T47D (cell line): ENCODE measurements around the gene PGS1.
"Not testable (repeated sequence)": the region's sequence is repeated elsewhere in the genome, so short reads cannot be mapped to it uniquely, and the experiment has no call there.

Experiments
- DNase-seq, 2 experiments: peaks; one replicate each; pipeline versions ENCODE4 v3.0.0 to v3.0.0-alpha.2; 2011 to 2012; ENCODE audit warnings: low read depth in 1 of 2, low spot score in 1 of 2
- JUND ChIP-seq: IDR thresholded peaks from 2 replicates; pipeline ENCODE4 v1.6.1; 2012; ENCODE audit warnings: low read depth
- in situ Hi-C: cut with HindIII; loops from 2 replicates; pipeline ENCODE4 v1.10.0; 2016; ENCODE audit warnings: low sequenced_read_pairs, low pct_unique_long_range_greater_than_20kb

Gene PGS1, protein sequence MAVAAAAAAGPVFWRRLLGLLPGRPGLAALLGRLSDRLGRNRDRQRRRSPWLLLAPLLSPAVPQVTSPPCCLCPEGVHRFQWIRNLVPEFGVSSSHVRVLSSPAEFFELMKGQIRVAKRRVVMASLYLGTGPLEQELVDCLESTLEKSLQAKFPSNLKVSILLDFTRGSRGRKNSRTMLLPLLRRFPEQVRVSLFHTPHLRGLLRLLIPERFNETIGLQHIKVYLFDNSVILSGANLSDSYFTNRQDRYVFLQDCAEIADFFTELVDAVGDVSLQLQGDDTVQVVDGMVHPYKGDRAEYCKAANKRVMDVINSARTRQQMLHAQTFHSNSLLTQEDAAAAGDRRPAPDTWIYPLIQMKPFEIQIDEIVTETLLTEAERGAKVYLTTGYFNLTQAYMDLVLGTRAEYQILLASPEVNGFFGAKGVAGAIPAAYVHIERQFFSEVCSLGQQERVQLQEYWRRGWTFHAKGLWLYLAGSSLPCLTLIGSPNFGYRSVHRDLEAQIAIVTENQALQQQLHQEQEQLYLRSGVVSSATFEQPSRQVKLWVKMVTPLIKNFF

DNA sequence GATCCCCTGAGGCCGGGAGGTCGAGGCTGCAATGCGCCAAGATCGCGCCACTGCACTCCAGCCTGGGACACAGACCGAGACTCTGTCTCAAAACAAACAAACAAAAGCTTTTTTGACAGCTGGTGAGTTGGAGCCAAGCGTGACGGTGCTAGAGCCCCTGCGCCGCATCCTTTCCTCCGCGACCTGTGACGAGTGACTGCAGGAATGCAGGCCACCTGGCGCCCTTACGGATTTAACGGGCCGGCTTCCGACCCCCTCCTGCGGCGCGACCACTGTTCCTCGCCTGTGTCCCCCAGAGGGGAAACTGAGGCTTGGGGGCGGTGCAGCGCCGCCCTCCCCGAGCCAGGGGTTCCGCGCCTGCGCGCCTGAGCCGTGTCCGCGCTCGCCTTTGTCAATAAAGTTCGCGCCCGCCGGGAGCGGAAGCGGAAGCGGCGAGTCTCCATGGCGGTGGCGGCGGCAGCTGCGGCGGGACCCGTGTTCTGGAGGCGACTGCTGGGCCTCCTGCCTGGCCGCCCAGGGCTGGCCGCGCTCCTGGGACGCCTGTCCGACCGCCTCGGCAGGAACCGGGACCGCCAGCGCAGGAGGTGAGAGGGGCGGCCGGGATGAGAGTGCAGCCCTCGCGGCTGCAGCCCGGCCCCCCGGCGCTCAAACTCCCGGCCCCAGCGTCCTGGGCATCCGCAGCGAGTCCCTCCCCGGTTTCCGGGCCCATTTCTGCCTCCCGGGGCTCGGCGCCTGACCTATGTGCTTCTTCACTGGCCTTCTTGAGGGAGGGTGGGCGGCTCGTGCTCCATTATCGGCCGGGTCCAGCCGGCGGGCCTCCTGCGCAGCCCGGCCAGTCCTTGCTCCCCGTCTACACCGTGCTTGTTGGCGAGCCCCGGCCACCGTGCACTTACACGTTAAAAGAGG, at the start of gene PGS1:
TSS of gene PGS1 (plus strand) at position 425 of the 906 bp plus-strand sequence. CDS start at position 442, 17 bp downstream.
- peak; percentile 84 to 87 for DNase-seq
- in situ Hi-C loops, result no loop called here
- no peak for TF ChIP-seq JUND

DNA sequence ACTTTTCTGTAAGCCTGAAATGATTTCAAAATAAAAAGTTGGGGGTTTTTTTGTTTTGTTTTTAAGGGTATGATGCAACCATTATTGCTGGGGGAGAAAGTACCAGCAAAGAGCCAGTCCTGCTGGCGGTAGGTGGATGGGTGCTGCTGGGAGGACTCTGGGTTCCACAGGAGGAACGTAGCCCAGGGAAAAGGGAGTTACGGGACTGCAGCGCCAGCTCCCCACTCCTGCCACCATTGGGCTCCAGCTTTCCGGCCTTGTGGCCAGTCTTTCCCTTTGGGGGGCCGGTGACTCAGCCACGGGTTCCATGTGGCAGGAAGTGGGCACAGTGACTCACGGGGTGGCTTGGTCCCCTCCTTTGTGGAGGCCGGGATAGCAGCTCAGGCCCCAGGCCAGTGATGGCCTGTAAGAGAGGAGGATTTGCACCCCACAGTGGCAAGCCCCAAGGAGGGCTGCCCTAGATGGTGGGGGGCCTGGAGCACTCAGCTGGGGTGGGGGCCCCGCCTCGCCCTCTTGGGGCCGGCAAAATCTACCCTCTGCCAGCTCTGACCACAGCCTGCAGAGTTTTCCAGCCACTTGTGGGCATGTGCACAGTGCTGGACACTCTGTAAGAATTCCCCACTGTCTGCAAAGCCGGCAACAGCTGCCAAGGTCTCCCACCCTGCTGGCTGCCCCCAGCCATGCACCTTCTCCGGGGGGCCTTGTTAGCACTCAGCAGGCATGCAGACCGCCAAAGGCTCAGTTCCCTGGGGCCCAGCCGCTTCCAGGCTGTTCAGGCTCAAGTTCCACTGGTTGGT, 49.0 kb upstream of the PGS1 start:
- in situ Hi-C loops, result no loop called here
- DNase-seq, result no peak
- no peak for TF ChIP-seq JUND

DNA sequence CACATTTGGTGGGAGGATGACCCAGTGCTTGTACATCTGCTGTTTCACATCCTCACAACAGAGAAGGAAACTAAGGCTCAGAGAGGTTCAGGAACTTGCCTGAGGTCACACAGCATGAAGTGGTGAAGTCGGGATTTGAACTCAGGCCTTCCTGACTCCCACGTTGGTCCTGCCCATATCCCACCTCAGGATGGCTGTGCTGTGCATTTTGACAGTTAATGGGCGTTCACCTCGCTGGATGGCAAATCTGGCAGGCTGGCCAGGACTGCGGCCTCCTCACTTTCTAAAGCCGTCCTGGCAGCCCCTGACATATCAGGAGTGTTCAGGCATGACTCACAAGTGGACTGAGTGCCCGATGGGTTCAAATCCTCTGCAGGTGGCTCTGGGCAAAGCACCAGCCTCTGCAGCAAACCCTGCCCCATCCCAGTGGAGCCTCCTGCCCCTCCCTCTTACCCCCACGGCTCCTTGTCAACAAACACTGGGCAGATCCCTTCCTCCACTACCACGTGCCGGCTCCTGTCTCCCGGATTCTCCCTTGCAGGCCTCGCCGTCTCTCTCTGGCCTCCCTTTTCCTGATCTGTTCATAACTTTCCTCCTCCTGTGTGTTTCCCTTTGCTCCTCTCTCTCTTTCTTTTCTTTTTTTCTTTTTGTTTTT, 47.8 kb upstream of the PGS1 start:
- TF ChIP-seq JUND, result no peak

DNA sequence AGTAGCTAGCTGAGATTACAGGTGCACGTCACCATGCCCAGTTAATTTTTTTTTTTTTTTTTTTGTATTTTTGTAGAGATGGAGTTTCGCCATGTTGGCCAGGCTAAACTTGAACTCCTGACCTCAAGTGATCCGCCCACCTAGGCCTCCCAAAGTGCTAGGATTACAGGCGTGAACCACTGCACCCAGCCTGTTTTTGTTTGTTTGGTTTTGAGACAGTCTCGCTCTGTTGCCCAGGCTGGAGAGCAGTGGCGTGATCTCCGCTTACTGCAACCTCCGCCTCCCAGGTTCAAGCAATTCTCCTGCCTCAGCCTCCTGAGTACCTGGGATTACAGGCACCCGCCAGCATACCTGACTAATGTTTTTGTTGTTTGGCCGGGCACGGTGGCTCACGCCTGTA, 47.1 kb upstream of the PGS1 start:
- DNase-seq, in situ Hi-C loops: not testable (repeated sequence)

More for the DNA sequence above, 47.8 kb upstream of the PGS1 start:
- DNase-seq, result peak in 1 of 2 experiments; percentile 46
- in situ Hi-C loops, result no loop called here

DNA sequence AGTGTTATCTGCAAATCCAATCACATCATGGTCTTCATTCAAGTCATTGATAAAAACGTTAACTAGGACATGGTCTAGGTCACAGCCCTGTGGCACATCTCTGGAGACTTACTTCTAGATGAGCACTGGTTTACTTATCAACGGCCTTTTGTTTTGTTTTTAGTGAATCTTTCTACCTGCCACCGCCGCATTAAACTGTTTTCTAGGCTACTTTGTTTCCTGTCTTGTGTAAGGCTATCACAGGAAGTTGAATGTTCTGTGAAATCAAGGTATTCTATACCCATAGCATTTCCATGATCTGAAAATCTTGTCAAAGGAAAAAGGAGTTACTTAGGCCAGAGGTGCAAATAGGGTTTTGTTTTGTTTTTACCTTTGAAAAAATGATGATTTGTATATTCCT, 45.5 kb upstream of the PGS1 start:
- TF ChIP-seq JUND, result no peak

DNA sequence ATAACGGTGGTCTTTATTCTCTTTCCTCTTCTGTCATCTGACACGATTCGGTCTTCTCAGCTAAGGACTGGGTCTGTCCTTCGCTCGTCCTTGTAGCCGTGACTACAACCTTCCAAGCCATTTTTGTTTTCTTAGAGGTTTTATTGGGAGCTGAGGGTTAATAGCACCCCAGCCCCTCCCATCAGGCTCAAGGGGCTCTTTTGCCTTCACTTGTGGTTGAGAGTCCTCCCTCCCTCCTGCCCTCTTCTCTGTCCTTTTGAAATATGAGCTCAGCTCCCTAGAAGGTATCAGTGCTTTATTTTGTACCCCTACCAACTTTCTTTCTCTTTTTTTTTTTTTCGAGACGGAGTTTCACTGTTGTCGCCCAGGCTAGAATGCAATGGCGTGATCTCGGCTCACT, 43.2 kb upstream of the PGS1 start:
- DNase-seq, result no peak
- no peak for TF ChIP-seq JUND
- in situ Hi-C loops, result no loop called here

More for the DNA sequence above, 45.5 kb upstream of the PGS1 start:
- no peak for DNase-seq
- in situ Hi-C loops, result no loop called here

DNA sequence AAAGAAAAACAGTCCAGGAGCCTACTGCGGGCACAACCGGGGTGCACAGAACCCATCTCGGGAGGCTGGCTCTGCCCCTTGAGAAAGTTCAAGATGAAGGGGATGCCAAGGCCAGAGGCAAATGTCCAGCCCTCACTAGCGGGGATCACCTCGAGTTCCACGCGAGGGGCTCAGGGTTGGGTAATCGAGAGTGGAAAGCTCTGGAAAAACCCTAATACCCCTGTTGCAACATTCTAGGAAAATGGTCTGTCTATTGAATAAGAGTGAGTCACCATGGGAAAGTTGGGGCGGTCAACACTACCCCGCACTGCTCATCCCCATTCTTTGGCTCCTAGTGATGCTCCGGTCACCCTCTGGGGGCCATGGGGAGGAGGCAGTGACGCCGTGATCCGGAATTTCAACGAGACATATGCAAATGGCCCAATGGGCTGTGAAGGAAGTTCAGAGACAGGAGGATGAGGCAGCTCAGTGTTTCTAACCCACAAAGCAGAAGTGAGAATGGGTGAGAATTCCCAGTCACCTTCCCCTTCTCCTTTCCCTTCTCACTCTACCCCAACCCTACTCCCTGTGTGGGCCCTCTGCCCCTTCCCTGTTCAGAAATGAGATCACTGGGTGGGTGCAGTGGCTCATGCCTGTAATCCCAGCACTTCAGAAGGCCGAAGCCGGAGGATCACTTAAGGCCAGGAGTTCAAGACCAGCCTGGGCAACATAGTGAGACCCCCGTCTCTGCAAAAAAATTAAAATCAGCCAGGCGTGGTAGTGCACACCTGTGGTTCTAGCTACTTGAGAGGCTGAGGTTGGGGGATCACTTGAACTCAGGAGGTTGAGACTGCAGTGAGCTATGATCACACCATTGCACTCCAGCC, 41.0 kb upstream of the PGS1 start:
- DNase-seq, result no peak
- in situ Hi-C loops, result no loop called here
- TF ChIP-seq JUND, result no peak

DNA sequence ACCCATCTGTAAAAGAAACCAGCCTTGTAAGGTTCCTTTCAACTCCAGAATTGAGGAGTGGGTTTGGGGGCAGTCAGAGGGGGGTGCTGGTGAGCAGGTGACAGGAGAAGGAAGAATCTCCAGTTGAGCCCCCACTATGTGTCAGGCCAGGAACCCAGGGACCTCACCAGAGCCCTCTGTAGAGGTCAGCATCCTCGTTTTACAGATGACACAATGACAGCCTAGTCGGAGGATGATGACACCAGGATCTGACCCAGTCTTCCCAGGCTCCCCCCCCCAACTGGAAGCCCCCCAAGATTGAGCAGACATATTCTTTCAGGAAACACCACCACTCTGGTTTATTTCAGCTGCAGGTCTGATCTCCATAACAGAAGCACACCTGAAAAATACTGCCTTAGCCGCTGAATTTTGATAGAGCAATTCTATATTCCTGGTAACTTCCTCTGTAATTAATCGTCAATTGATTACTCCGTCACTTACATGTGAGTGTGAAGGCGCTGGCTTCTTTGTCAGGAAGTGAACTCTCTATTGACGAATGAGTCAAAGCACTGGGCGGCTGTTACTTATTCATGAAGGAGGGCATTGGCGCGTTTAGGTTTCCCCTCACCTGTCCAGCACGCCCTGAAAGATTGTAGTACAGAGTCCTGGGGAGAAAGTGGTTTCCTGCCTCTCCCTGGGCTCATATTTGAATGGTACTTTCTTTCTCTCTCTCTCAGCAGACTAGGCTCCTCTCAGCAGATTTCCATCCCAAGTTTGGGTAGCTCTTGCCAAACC, 39.8 kb upstream of the PGS1 start:
- no peak for TF ChIP-seq JUND
- in situ Hi-C loops, result no loop called here
- DNase-seq, result no peak

DNA sequence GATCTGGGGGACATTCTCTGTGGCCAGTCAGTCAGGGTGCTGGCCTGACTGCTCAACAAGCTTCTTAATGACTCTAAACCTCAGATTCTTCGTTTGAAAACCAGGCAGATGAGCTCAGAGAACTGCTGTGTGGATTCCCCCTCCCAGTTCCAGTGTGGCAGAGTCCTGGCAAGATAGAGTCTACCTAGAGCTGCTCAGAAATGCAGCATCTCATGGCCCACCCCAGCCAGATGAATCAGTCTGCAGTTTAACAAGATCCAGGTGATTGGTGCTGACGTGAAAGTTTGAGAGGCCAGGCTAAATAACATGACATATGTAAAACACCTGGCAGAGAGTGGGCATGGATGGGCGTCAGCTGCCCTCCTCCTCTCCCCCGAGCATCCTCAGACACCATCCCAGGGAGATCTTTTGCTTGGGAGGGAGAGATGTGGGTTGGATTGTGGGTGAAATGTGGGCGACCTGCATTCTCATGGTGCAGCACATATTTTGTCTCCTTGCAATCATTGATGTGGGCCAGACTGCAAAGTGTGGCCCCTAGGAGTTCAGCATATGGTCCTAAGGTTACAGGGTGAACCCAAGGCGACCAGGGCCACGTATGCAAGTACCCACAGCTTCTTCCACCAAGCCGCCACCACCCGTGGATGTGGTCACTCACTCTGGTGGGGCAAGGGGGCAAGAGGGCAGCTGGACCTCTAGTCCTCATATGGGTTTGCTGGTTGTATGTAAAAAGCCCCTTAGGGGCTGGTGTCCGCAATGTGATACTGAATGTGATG, 38.1 kb upstream of the PGS1 start:
- no peak for DNase-seq
- in situ Hi-C loops, result no loop called here
- no peak for TF ChIP-seq JUND
